DMS 273 treated with DMSO at 0.1 percent for 48 hours (cell line): Measurements from ENCODE around the gene NPTX2.
A peak's percentile ranks its signal among the peaks of the same experiment; 100 is the strongest.

ENCODE experiments used
- DNase-seq: peaks from one replicate; lab custom pipeline; 2025; lab: John Stamatoyannopoulos, UW

NPTX2 gene

DNA sequence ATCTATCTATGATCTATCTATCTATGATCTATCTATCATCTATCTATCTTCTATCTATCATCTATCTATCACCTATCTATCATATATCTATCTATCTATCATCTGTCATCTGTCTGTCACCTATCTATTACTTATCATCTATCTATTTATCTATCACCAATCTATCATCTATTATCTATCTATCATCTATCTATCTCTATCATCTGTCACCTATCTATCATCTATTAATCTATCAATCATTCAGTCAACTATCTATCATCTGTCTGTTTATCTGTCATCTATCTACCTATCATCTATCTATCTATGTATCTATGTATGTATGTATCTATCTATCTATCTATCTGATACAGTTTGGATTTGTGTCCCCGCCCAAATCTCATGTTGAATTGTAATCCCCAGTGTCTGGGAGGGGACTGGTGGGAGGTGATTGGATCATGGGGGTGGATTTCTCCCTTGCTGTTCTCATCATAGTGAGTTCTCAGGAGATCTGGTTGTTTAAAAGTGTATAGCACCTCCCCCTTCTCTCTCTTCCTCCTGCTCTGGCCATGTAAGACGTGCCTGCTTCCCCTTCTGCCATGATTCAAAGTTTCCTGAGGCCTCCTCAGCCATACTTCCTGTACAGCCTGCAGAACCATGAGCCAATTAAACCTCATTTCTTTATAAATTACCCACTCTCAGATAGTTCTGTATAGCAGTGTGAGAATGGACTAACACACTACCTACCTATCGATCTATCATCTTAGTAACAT, 37.6 kb downstream of the NPTX2 start:
- DNase-seq = no peak

DNA sequence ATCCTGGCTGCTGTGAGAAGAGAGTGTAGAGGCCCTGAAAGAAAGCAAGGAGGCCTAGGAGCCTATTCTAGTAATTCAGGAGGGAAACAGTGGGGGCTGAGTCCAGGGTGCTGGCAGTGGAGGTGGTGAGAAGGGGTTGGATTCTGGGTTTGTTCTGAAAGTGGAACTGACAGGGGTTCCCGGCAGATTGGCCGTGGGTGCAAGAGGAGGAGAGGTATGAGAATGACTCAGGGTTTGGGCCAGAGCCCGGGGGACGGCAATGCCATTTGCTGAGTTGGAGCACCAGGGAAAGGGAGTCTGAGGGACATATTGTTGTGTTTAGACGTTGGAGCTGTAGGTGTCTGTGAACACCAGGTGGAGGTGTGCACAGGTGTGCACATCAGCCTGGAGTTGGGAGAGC, 38.5 kb downstream of the NPTX2 start:
- no peak for DNase-seq

DNA sequence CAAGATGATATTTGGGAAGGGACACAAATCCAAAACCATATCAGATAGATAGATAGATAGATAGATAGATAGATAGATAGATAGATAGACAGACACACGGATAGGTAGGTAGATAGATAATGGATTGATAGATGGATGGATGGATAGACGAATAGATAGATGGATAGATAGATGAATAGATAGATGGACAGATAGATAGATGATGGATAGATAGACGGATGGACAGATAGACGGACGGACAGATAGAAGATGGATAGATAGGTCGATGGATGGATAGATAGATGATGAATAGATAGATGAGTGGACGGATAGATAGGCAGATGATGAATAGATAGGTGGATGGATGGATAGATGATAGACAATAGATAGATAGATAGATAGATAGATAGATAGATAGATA, 39.8 kb downstream of the NPTX2 start:
- no peak for DNase-seq

DNA sequence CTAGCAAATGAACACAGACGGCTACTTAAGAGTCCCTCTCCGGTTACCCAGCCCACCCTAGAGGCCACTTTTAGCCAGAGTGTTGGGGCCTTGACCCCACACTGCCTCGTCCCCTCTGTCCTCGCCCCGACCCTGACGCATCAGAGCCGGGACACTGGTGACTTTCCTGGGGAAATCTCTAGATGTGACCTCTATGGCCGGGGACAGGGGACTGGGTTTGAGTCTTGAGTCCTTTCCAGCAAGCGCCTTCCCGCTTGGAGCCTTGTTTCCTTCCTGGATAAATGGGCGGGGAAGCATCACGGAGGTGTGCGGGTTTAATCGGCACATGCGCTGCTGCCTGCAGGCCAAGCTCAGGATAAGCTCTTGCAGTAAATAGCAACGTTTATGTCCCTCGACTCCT, 40.7 kb downstream of the NPTX2 start:
- DNase-seq = no peak

DNA sequence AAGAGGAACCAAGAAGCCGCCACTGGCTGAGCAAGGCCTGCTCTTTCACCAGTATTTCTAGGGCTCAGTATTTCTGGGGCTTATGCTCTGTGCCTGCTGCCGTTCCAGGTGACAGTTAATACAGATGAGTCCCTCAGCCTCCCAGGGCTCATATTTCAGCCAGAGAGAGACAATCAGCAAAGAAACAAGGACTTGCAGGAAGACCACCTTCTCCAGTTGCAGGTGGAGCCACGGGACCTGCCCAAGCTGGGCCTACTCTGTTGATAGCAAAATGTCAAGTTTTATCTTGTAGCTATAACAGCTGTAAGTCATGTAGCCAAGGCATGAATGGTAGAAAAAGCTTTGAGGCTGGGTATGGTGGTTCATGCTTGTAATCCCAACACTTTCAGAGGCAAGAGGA, 42.7 kb downstream of the NPTX2 start:
- DNase-seq = no peak

DNA sequence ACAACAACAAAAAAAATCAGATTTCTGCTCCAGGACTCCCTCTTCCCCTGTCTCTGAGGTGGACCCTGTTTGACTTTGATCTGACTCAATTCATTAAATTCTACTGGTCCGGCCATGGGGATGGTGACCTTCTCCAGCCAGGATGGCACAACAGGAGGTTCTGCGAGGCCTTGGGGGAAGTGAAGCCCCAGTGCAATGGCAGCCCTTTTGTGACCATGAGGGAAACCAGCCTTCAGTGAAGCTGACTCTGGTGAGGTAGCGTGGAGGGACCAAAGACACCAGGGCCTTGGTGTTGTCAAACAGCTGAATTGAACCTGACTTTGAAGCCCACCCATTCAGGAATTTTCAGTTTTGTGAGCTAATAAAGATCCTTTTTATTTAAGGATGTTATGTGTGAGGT, 44.5 kb downstream of the NPTX2 start:
- no peak for DNase-seq

DNA sequence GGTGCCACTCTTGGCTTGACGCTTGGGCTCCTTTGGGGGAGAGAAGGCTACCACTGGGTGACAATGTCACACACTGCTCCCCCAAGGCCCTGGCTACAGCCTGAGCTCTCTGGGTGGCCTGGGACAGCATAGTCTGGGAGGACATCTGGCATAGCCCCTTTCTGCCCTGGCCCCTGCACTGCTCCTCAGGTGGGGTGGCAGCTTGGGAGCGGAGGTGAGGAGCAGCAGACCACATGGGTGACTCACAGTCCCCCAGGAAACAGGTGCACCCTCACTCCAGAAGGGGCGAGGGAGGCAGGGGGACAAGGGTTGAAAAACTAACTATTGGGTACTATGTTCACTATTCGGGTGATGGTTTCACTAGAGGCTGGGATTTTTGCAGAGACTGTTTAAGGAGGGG, 45.2 kb downstream of the NPTX2 start:
- no peak for DNase-seq

DNA sequence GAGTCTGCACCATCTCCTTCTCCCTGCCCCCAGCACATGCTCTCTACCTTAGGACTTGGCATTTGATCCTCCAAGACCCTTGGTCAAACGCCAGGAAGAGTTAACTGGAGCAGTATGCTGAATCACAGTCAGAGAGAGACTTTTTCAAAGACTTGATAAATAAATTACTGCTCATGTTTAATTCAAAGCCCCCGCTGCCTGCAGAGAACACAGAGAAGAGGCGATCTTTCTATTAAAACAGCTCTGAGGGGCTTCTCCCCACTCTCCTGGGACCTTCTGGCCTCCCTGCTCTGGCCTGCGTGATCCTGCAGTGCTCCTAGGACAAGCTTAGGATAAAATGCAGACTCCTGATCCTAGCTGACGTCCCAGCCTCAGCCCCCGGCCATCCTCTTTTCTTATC, 47.8 kb downstream of the NPTX2 start:
- DNase-seq = no peak

DNA sequence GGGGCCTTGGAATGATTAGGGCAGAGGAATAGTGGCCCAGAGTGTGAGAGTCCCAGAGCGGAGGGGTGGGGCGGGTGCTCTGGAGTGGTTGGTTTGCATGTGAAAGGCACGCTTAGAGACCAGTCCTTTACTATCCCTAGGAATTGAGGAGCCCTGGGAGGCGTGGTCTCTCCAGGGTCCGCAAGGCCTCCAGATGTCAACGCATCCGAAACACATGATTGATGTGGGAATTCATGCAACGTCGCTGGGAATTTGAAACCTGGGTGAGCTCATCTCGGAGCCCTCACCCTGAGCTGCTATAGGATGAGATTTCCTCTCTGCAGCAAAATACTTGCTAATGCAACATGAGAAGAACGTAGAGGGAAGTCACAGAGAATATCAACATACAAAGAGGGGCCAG, 51.2 kb downstream of the NPTX2 start:
- DNase-seq = peak; percentile 70

DNA sequence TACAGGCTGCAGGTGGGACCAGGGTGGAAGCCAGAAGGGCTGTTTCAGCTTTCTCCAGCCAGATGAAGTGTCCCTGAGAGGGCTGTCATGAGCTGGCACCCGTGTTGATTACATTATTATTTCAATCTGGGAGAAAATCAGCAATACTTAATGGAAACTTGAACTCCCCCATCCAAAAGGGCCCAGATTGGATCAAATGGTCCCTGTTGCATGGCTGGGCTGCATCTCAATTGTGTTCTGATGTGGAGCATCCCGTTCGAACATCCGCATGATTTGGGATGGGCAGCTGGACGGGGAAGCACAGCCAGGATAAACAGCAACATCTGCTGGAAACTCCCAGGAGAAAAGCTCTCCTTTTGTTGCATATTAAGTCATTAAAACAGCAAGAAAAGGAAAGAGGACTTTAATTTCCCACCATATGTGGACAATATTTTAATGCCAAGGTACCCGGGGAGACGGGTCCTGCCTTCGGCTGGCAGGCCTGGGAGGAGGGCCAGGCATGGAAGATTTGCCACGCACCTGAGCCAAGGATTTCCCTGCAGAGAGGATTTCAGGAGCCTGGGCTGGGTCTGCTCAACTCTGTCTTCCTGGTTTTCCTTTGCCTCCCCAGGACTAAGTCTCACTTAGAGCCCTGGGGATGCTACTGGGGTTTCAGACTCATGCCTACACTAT, 52.4 kb downstream of the NPTX2 start:
- peak; percentile 89 for DNase-seq

DNA sequence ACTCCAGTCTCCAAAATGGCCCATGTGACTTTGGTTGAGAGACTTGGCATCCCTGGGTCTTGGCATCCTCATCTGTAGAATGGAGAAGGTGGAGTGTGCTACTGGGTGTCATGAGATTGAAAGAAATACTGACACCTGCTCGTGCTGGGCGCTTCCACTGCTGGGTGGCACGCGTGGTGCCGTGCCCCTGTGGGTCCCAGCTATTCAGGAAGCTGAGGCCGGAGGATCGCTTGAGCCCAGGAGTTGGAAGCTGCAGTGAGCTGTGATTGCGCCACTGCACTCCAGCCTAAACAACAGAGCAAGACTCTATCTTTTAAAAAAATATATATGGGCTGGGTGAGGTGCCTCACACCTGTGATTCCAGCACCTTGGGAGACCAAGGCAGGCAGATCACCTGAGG, 53.1 kb downstream of the NPTX2 start:
- DNase-seq = no peak

DNA sequence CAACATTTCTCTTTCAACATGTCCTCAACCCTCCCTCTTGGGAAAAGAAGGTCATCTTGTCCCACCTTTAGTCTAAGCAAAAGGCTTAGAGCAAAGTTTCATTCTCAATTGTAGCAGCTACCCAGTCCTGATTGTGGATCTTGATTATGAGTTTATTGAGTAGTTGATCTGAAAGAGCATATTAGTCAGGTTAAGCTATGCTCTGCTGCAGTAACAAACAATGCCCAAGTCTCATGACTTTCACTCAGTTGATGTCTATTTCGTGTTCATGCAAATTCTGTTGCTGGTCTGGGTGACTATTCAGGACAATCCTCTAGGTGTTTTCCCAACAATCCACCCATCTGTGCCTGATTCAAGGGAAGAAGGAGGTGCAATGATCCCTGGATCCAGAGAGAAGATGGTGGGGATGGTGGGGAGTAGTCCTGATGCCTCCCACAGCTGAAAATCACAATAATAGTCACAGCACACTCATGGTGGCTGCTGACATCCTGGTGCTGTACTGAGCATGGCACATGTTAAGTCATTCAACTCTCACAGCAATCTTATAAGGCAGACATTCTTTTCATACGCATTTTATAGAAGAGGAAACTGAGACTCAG, 54.7 kb downstream of the NPTX2 start:
- no peak for DNase-seq

DNA sequence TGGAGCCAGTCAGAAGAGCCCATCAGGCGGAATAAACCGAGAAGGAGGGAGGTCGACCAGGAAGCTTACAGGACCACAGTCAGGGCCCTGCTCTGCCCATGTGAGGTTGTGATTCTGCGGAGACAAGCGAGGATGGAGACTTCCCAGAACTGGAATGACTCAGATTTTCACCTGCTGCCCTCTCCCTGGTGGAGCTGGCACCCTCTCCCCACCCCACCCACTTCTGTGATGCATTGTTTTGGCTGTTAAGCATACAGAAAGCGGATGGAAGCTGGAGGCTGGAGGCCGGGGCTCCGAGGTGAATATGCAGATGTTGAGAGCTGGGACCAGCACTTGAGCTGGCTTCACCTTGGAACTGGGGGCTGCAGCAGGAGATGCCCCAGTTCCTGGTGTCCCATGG, 57.4 kb downstream of the NPTX2 start:
- no peak for DNase-seq

DNA sequence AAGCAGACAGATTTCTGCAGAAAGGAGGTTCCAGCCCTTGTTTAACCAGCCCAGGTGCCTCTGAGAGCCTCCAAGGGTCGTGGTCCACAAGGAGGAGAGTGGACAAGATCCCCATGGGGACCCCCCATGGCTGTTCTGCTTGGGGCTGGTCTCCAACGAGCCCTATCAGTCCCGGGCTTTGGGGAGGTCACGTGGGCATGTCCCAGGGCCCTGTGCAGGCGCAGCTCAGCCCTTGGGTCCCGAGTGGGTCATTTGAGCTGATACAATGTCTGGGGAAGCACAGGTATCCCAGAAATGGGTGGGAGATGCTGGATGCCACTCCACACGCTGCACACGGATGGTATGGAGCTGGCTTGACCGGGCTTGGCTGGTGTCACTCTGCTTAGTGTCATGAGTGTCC, 57.8 kb downstream of the NPTX2 start:
- DNase-seq = no peak

DNA sequence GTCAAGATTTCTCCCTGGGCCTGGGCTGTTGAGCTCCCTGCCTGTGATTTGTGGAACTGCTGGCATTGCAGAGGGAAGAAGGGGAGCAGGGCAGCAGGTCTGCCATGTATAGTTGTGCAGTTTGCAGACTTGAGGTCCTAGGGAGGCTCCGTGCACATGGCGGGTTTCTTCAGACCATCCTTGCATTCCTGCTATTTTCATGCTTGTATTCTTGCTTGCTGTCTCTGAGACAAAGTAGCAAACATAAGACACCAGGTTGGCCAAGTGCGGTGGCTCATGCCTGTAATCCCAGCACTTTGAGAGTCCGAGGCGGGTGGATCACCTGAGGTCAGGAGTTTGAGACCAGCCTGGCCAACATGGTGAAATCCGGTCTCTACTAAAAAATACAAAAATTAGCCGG, 61.1 kb downstream of the NPTX2 start:
- no peak for DNase-seq
